K562 (cell line): ENCODE data around the gene FIGNL1. TPM values are rescaled to one million over a fixed set of nuclear protein-coding genes. Genes with fewer than 3 reads are reported as not detected.

Experiments used
- ATAC-seq: fragments of 200-7000 bp; cut with Tn5 transposase; 3 replicates; pipeline ENCODE4 v1.9.1; 2020; ENCODE audit warnings: moderate library complexity
- BruUV-seq: library from RNA; stranded (reverse); fragments of 400-500 nt; replicated peaks from 2 replicates; lab custom pipeline; 2021; lab: Mats Ljungman, UMichigan
- CTCF ChIA-PET: fragments of 300-600 bp; formaldehyde crosslinking; extraction: SDS; loops from one replicate; lab custom pipeline; 2021; ENCODE audit warnings: low intra/inter-chr PET ratio; lab: Yijun Ruan, JAX
- POLR2A ChIA-PET: fragments of 300-600, 350-650 bp; sonication (Branson Sonifier 250); formaldehyde crosslinking; extraction: SDS; loops from one replicate; lab custom pipeline; 2021; ENCODE audit warnings: antibody characterized with exemption, inconsistent platforms; lab: Yijun Ruan, JAX
- DNase-seq, 4 experiments: peaks; one replicate each; pipeline versions ENCODE4 v3.0.0 to v3.0.0-alpha.2; 2011 to 2018; ENCODE audit warnings: low spot score in 3 of 4, mixed read lengths in 3 of 4; ENCODE audit errors: extremely low read depth in 1 of 4
- FAIRE-seq: peaks from 2 replicates; lab custom pipeline; 2011; peaks lifted over from hg19 to GRCh38; lab: Jason Lieb, UNC
- H2AFZ ChIP-seq: 2 replicates; pipeline ENCODE4 v1.6.0; 2011; ENCODE audit warnings: low read depth, low read length, control low read depth, inconsistent platforms
- H3K27ac ChIP-seq: fragments of 200-600 bp; 3 replicates; pipeline ENCODE4 v1.8.0; 2011; ENCODE audit warnings: low read depth, mild to moderate bottlenecking, control low read depth, inconsistent platforms, low read length, moderate library complexity, mixed read lengths; ENCODE audit errors: extremely low read depth
- H3K27me3 ChIP-seq, 2 experiments: fragments of 300-600 bp in 1 of 2; 2 replicates in 1 of 2; 3 replicates in 1 of 2; pipeline versions ENCODE4 v1.6.0 to v1.8.0; 2011; ENCODE audit warnings: inconsistent platforms in 2 of 2, low read length in 2 of 2, mild to moderate bottlenecking in 1 of 2, mixed read lengths in 1 of 2, moderate library complexity in 1 of 2; ENCODE audit not compliant: control insufficient read depth in 2 of 2, insufficient read depth in 2 of 2
- H3K36me3 ChIP-seq: fragments of 300-600 bp; 3 replicates; pipeline ENCODE4 v1.8.0; 2011; ENCODE audit warnings: mild to moderate bottlenecking, low read length, inconsistent platforms; ENCODE audit not compliant: control insufficient read depth, insufficient read depth
- H3K4me1 ChIP-seq, 2 experiments: fragments of 200-600 bp in 1 of 2; replicated peaks in 1 of 2; 2 replicates in 1 of 2; 3 replicates in 1 of 2; pipeline versions ENCODE4 v1.5.1 to v1.8.0; 2011; ENCODE audit warnings: inconsistent platforms in 2 of 2, low read length in 2 of 2, mild to moderate bottlenecking in 1 of 2, mixed read lengths in 1 of 2, moderate library complexity in 1 of 2; ENCODE audit not compliant: control insufficient read depth in 2 of 2, insufficient read depth in 2 of 2
- H3K4me2 ChIP-seq: 2 replicates; pipeline ENCODE4 v1.6.1; 2011; ENCODE audit warnings: low read length, control low read depth, inconsistent platforms, mixed read lengths; ENCODE audit not compliant: insufficient read depth
- H3K4me3 ChIP-seq: fragments of 200-600 bp; sonication (generic), shearing (Covaris generic); 2 replicates; pipeline ENCODE4 v1.5.1; 2016; ENCODE audit warnings: control low read depth, inconsistent platforms
- H3K79me2 ChIP-seq: fragments of 200-600 bp; 3 replicates; pipeline ENCODE4 v1.8.0; 2011; ENCODE audit warnings: low read length, inconsistent platforms; ENCODE audit not compliant: control insufficient read depth, insufficient read depth
- H3K9ac ChIP-seq, 2 experiments: 2 replicates each; pipeline versions ENCODE4 v1.6.0 to v1.6.1; 2011; ENCODE audit warnings: low read depth in 2 of 2, low read length in 2 of 2, control low read depth in 1 of 2, inconsistent platforms in 1 of 2, mild to moderate bottlenecking in 1 of 2, mixed read lengths in 1 of 2; ENCODE audit not compliant: insufficient read depth in 1 of 2
- H3K9me1 ChIP-seq: one replicate; pipeline ENCODE4 v1.6.0; 2011; ENCODE audit warnings: inconsistent platforms, mild to moderate bottlenecking, low read length, moderate library complexity; ENCODE audit not compliant: control insufficient read depth, insufficient read depth
- H3K9me3 ChIP-seq: replicated peaks from 2 replicates; pipeline ENCODE4 v1.5.1; 2011; ENCODE audit warnings: low read depth, low read length, inconsistent platforms; ENCODE audit not compliant: control insufficient read depth, insufficient read depth
- H4K20me1 ChIP-seq: replicated peaks from 2 replicates; pipeline ENCODE4 v1.6.1; 2011; ENCODE audit warnings: low read length, inconsistent platforms, mixed read lengths; ENCODE audit not compliant: control insufficient read depth, insufficient read depth
- HDAC1 ChIP-seq, 2 experiments: fragments of 450-650 bp; IDR thresholded peaks; 2 replicates each; pipeline ENCODE4 v1.6.1; 2016 to 2017; ENCODE audit warnings: inconsistent platforms in 1 of 2, mild to moderate bottlenecking in 1 of 2, moderate library complexity in 1 of 2
- MAFK ChIP-seq: IDR thresholded peaks from 2 replicates; pipeline ENCODE4 v1.6.1; 2011; ENCODE audit warnings: low read length, improper control_type of control experiment
- MTF1 ChIP-seq: fragments of 250-450 bp; sonication (Bioruptor Pico); IDR thresholded peaks from 2 replicates; pipeline ENCODE4 v1.9.0; 2021; ENCODE audit warnings: moderate library complexity, mild to moderate bottlenecking, inconsistent platforms, borderline replicate concordance
- MYBL2 ChIP-seq, 2 experiments: fragments of 450-650 bp in 1 of 2; sonication (generic) in 1 of 2; formaldehyde crosslinking in 1 of 2; IDR thresholded peaks; 2 replicates each; pipeline versions ENCODE4 v1.6.1 to v1.8.1; 2017 to 2022; ENCODE audit warnings: borderline replicate concordance in 1 of 2, inconsistent platforms in 1 of 2, low read depth in 1 of 2, mild to moderate bottlenecking in 1 of 2, missing genetic modification reagents in 1 of 2, moderate library complexity in 1 of 2
- MYNN ChIP-seq, 2 experiments: sonication (generic); formaldehyde crosslinking in 1 of 2; IDR thresholded peaks; 2 replicates each; pipeline versions ENCODE4 v1.5.0 to v1.6.1; 2016 to 2020; ENCODE audit warnings: antibody characterized with exemption in 1 of 2, missing genetic modification reagents in 1 of 2
- PCBP1 ChIP-seq: fragments of 200-400 bp; formaldehyde crosslinking; IDR thresholded peaks from 2 replicates; pipeline ENCODE4 v1.6.1; 2018; ENCODE audit warnings: mild to moderate bottlenecking, low read depth, low read length; ENCODE audit not compliant: poor library complexity, severe bottlenecking
- RBM17 ChIP-seq: fragments of 200-400 bp; formaldehyde crosslinking; IDR thresholded peaks from 2 replicates; pipeline ENCODE4 v1.6.1; 2017; ENCODE audit warnings: low read depth, mild to moderate bottlenecking, low read length, borderline replicate concordance
- RFX1 ChIP-seq: fragments of 450-650 bp; IDR thresholded peaks from 2 replicates; pipeline ENCODE4 v1.6.1; 2016; ENCODE audit warnings: mild to moderate bottlenecking, moderate library complexity
- SLC30A9 ChIP-seq: fragments of 250-450 bp; sonication (Bioruptor Pico); IDR thresholded peaks from 2 replicates; pipeline ENCODE4 v1.8.0; 2022; ENCODE audit warnings: mild to moderate bottlenecking, moderate library complexity
- SPI1 ChIP-seq: IDR thresholded peaks from 2 replicates; pipeline ENCODE4 v1.6.1; 2011; ENCODE audit warnings: low read depth, low read length, control low read depth, borderline replicate concordance
- ZNF311 ChIP-seq: fragments of 250-450 bp; sonication (Bioruptor Pico); IDR thresholded peaks from 2 replicates; pipeline ENCODE4 v1.4.0; 2020; ENCODE audit warnings: mild to moderate bottlenecking, moderate library complexity
- WGBS: fragments of 100-300 bp; shearing (Covaris generic); methylation state at CpG from one replicate; pipeline ENCODE4 v1.1.6; 2016; ENCODE audit warnings: low coverage, mixed read lengths; ENCODE audit not compliant: insufficient coverage; ENCODE audit errors: missing lambda C conversion rate; 5-methylcytosine and 5-hydroxymethylcytosine counted together
- in situ Hi-C: fragments of 300-500 bp; cut with MboI; formaldehyde crosslinking; loops from 4 replicates; pipeline ENCODE4 v1.15.0; 2018; ENCODE audit warnings: inconsistent platforms, mixed read lengths
- intact Hi-C: fragments of 100-400 bp; cut with micrococcal nuclease; formaldehyde crosslinking; loops from 2 replicates; pipeline ENCODE4 v1.14.2; 2022
- polyA plus RNA-seq, 8 experiments: library from polyadenylated mRNA; depleted of rRNA in 4 of 8; stranded (reverse) in 5 of 8; unstranded in 3 of 8; fragments of >200 nt; fragmentation: Nextera tagmentation in 2 of 8; fragmentation: Illumina TruSeq in 1 of 8; extraction: Ambion mirVana in 2 of 8; extraction: Trizol in 1 of 8; gene quantifications; 2 replicates each; pipeline versions ENCODE4 v1.2.1 to v1.2.3, GENCODE V29; 2011 to 2014; ENCODE audit warnings: inconsistent platforms in 1 of 8, missing spikeins in 1 of 8
- total RNA-seq, 7 experiments: library from RNA; depleted of rRNA in 6 of 7; stranded (reverse); fragments of >200 nt in 6 of 7; fragmentation: Illumina TruSeq in 2 of 7; extraction: Trizol in 2 of 7; gene quantifications; 2 replicates each; pipeline versions ENCODE4 v1.2.1 to v1.2.3, GENCODE V29; 2011 to 2021; ENCODE audit warnings: low replicate concordance in 1 of 7
- TF ChIP-seq, protein P1 (sequence below), 2 experiments: fragments of 450-650 bp; IDR thresholded peaks; 2 replicates each; pipeline ENCODE4 v1.6.1; 2016
- TF ChIP-seq, protein P2 (sequence below): fragments of 250-450 bp; sonication (Bioruptor Pico); IDR thresholded peaks from 2 replicates; pipeline ENCODE4 v1.4.0; 2020
- TF ChIP-seq, protein P3 (sequence below): fragments of 450-650 bp; IDR thresholded peaks from 2 replicates; pipeline ENCODE4 v1.6.1; 2016; ENCODE audit warnings: antibody characterized with exemption

FIGNL1 gene
- total and polyA plus RNA-seq, 9 of the 15 experiments (the other 6 are each of a cell fraction or from before 2014, with no cell fraction given): 15.5 to 48.3 (median 27.6) TPM

GRCh38 chr7:50399206-50399605, 50.9 kb downstream of the FIGNL1 start:
- TF ChIP-seq MAFK (no peak), MYNN (IDR thresholded peaks at IDR 0.05) (no peak), MYNN (CRISPR knock-in tag; IDR thresholded peaks at IDR 0.05) (no peak), SLC30A9 (CRISPR knock-in tag) (no peak), RFX1 (no peak), PCBP1 (no peak), MTF1 (CRISPR knock-in tag) (no peak), ZNF311 (no peak), SPI1 (no peak), RBM17 (no peak), HDAC1 (IDR thresholded peaks at IDR 0.05) (no peak), MYBL2 (IDR thresholded peaks at IDR 0.05; ENCODE audit: low read depth) (no peak), MYBL2 (CRISPR knock-in tag; IDR thresholded peaks at IDR 0.05; ENCODE audit: borderline replicate concordance) (no peak)
- TF ChIP-seq, protein P1, sequence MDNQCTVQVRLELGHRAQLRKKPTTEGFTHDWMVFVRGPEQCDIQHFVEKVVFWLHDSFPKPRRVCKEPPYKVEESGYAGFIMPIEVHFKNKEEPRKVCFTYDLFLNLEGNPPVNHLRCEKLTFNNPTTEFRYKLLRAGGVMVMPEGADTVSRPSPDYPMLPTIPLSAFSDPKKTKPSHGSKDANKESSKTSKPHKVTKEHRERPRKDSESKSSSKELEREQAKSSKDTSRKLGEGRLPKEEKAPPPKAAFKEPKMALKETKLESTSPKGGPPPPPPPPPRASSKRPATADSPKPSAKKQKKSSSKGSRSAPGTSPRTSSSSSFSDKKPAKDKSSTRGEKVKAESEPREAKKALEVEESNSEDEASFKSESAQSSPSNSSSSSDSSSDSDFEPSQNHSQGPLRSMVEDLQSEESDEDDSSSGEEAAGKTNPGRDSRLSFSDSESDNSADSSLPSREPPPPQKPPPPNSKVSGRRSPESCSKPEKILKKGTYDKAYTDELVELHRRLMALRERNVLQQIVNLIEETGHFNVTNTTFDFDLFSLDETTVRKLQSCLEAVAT (IDR thresholded peaks at IDR 0.05): no peak
- TF ChIP-seq, protein P2, sequence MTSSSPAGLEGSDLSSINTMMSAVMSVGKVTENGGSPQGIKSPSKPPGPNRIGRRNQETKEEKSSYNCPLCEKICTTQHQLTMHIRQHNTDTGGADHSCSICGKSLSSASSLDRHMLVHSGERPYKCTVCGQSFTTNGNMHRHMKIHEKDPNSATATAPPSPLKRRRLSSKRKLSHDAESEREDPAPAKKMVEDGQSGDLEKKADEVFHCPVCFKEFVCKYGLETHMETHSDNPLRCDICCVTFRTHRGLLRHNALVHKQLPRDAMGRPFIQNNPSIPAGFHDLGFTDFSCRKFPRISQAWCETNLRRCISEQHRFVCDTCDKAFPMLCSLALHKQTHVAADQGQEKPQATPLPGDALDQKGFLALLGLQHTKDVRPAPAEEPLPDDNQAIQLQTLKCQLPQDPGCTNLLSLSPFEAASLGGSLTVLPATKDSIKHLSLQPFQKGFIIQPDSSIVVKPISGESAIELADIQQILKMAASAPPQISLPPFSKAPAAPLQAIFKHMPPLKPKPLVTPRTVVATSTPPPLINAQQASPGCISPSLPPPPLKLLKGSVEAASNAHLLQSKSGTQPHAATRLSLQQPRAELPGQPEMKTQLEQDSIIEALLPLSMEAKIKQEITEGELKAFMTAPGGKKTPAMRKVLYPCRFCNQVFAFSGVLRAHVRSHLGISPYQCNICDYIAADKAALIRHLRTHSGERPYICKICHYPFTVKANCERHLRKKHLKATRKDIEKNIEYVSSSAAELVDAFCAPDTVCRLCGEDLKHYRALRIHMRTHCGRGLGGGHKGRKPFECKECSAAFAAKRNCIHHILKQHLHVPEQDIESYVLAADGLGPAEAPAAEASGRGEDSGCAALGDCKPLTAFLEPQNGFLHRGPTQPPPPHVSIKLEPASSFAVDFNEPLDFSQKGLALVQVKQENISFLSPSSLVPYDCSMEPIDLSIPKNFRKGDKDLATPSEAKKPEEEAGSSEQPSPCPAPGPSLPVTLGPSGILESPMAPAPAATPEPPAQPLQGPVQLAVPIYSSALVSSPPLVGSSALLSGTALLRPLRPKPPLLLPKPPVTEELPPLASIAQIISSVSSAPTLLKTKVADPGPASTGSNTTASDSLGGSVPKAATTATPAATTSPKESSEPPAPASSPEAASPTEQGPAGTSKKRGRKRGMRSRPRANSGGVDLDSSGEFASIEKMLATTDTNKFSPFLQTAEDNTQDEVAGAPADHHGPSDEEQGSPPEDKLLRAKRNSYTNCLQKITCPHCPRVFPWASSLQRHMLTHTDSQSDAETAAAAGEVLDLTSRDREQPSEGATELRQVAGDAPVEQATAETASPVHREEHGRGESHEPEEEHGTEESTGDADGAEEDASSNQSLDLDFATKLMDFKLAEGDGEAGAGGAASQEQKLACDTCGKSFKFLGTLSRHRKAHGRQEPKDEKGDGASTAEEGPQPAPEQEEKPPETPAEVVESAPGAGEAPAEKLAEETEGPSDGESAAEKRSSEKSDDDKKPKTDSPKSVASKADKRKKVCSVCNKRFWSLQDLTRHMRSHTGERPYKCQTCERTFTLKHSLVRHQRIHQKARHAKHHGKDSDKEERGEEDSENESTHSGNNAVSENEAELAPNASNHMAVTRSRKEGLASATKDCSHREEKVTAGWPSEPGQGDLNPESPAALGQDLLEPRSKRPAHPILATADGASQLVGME (CRISPR knock-in tag): no peak
- TF ChIP-seq, protein P3, sequence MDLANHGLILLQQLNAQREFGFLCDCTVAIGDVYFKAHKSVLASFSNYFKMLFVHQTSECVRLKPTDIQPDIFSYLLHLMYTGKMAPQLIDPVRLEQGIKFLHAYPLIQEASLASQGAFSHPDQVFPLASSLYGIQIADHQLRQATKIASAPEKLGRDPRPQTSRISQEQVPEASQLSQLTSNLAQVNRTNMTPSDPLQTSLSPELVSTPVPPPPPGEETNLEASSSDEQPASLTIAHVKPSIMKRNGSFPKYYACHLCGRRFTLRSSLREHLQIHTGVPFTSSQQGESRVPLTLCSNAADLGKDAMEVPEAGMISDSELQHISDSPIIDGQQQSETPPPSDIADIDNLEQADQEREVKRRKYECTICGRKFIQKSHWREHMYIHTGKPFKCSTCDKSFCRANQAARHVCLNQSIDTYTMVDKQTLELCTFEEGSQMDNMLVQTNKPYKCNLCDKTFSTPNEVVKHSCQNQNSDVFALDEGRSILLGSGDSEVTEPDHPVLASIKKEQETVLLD: no peak
- in situ Hi-C loops (no loop called here), intact Hi-C loops (no loop called here)
- Histone ChIP-seq H3K27ac (no peak overlapping the region), H3K79me2 (no peaks in the 10 kb centered on the region), H3K9me3 (no peaks in the 10 kb centered on the region), H3K4me3 (no peak overlapping the region), H3K27me3 (no peaks in the 10 kb centered on the region), H3K36me3 (peaks cover 75% of the 10 kb centered on the region), H3K4me1 (no peaks in the 10 kb centered on the region), H3K9ac (no peak overlapping the region), H3K9me1 (no peaks in the 10 kb centered on the region), H4K20me1 (no peaks in the 10 kb centered on the region), H3K4me2 (no peak overlapping the region), H2AFZ (no peak overlapping the region)
- 100% methylated on average over 1 of the region's 1 CpG for WGBS
- POLR2A ChIA-PET: no interaction called here
- CTCF ChIA-PET: no interaction called here
- FAIRE-seq (no peak), DNase-seq (no peak), ATAC-seq (no peak)
- BruUV-seq: no TSS peak
